K562 (cell line): ENCODE results near the gene PDLIM7. TPM values are rescaled to one million over a fixed set of nuclear protein-coding genes. Genes with fewer than 3 reads are reported as not detected.

ENCODE experiments used
- AFF4 ChIP-seq: sonication (generic); formaldehyde crosslinking; IDR thresholded peaks from 2 replicates; pipeline ENCODE4 v1.8.0; 2023; ENCODE audit warnings: mild to moderate bottlenecking, missing genetic modification reagents
- BHLHE40 ChIP-seq: IDR thresholded peaks from 2 replicates; pipeline ENCODE4 v1.6.1; 2011; ENCODE audit warnings: low read length, improper control_type of control experiment
- DPF2 ChIP-seq: fragments of 450-650 bp; IDR thresholded peaks from 2 replicates; pipeline ENCODE4 v1.6.1; 2016
- HDAC2 ChIP-seq: fragments of 450-650 bp; IDR thresholded peaks from 2 replicates; pipeline ENCODE4 v1.6.1; 2016; ENCODE audit warnings: mild to moderate bottlenecking
- HMG20B ChIP-seq: fragments of 250-450 bp; sonication (Bioruptor Pico); IDR thresholded peaks from 2 replicates; pipeline ENCODE4 v1.5.0; 2021; ENCODE audit warnings: mild to moderate bottlenecking
- MAZ ChIP-seq, 2 experiments: fragments of 450-650 bp in 1 of 2; sonication (generic) in 1 of 2; formaldehyde crosslinking; IDR thresholded peaks in 1 of 2; conservative IDR thresholded peaks in 1 of 2; 2 replicates each; pipeline versions ENCODE4 v1.4.0 to v1.5.0; 2020; ENCODE audit warnings: mild to moderate bottlenecking in 1 of 2, missing genetic modification reagents in 1 of 2
- MTA3 ChIP-seq: fragments of 450-650 bp; formaldehyde crosslinking; IDR thresholded peaks from 2 replicates; pipeline ENCODE4 v1.6.1; 2017; ENCODE audit warnings: mild to moderate bottlenecking, borderline replicate concordance
- NFIX ChIP-seq: fragments of 250-450 bp; sonication (Bioruptor Pico); IDR thresholded peaks from 2 replicates; pipeline ENCODE4 v1.4.0; 2020; ENCODE audit warnings: low read depth, mild to moderate bottlenecking, moderate library complexity
- REST ChIP-seq, 2 experiments: fragments of 450-650 bp; formaldehyde crosslinking in 1 of 2; IDR thresholded peaks; 2 replicates each; pipeline versions ENCODE4 v1.4.0 to v1.6.1; 2014 to 2020; ENCODE audit warnings: mild to moderate bottlenecking in 2 of 2, borderline replicate concordance in 1 of 2, low read depth in 1 of 2
- TCF15 ChIP-seq: fragments of 250-450 bp; sonication (Bioruptor Pico); IDR thresholded peaks from 2 replicates; pipeline ENCODE4 v1.8.0; 2022; ENCODE audit warnings: moderate library complexity, mild to moderate bottlenecking, inconsistent platforms
- XRCC4 ChIP-seq: IDR thresholded peaks from one replicate; pipeline ENCODE4 v1.6.1; 2011; ENCODE audit not compliant: insufficient read depth, insufficient read length; ENCODE audit errors: extremely low read depth
- ZNF277 ChIP-seq: fragments of 250-450 bp; sonication (Bioruptor Pico); IDR thresholded peaks from 2 replicates; pipeline ENCODE4 v1.8.0; 2022; ENCODE audit warnings: inconsistent platforms, mild to moderate bottlenecking, moderate library complexity, borderline replicate concordance
- polyA plus RNA-seq, 8 experiments: library from polyadenylated mRNA; depleted of rRNA in 4 of 8; stranded (reverse) in 5 of 8; unstranded in 3 of 8; fragments of >200 nt; fragmentation: Nextera tagmentation in 2 of 8; fragmentation: Illumina TruSeq in 1 of 8; extraction: Ambion mirVana in 2 of 8; extraction: Trizol in 1 of 8; gene quantifications; 2 replicates each; pipeline versions ENCODE4 v1.2.1 to v1.2.3, GENCODE V29; 2011 to 2014; ENCODE audit warnings: inconsistent platforms in 1 of 8, missing spikeins in 1 of 8
- total RNA-seq, 7 experiments: library from RNA; depleted of rRNA in 6 of 7; stranded (reverse); fragments of >200 nt in 6 of 7; fragmentation: Illumina TruSeq in 2 of 7; extraction: Trizol in 2 of 7; gene quantifications; 2 replicates each; pipeline versions ENCODE4 v1.2.1 to v1.2.3, GENCODE V29; 2011 to 2021; ENCODE audit warnings: low replicate concordance in 1 of 7

Gene PDLIM7
- total and polyA plus RNA-seq, 9 of the 15 experiments (the other 6 are each of a cell fraction or from before 2014, with no cell fraction given): 2.1 to 124 (median 32.6) TPM

GRCh38 chr5:177454397-177455035, 42.9 kb downstream of the PDLIM7 start (continued):
- TF ChIP-seq TCF15 (CRISPR knock-in tag): no peak
- peak; percentile 69; the same call in 1 of the 2 replicates for TF ChIP-seq AFF4 (CRISPR knock-in tag)
- TF ChIP-seq MTA3: peak; percentile 84; the same call in 1 of the 2 replicates
- TF ChIP-seq MAZ (CRISPR knock-in tag; conservative IDR thresholded peaks at IDR 0.05 in 1 of 2, IDR thresholded peaks at IDR 0.05 in 1 of 2): peak; percentile 85 to 87
- no peak for TF ChIP-seq DPF2
- no peak for TF ChIP-seq HDAC2
- TF ChIP-seq XRCC4: no peak
- no peak for TF ChIP-seq ZNF277 (CRISPR knock-in tag)
- TF ChIP-seq REST (IDR thresholded peaks at IDR 0.05; ENCODE audit: borderline replicate concordance): peak; percentile 93
- TF ChIP-seq REST (CRISPR knock-in tag; IDR thresholded peaks at IDR 0.05; ENCODE audit: low read depth): no peak; the same call in 1 of the 2 replicates
- no peak for TF ChIP-seq HMG20B (CRISPR knock-in tag)
- TF ChIP-seq BHLHE40: peak; percentile 28; the same call in 1 of the 2 replicates
- no peak for TF ChIP-seq NFIX (CRISPR knock-in tag)
